Fibroblast of lung (primary cell): ENCODE results near the gene COL4A1. TPM values are rescaled to one million over a fixed set of nuclear protein-coding genes. Genes with fewer than 3 reads are reported as not detected.

ENCODE experiments used
- DNase-seq, 2 donors: peaks; one replicate each; pipeline versions ENCODE4 v3.0.0 to v3.0.0-alpha.2; 2010; ENCODE audit warnings: low read depth in 2 of 2
- H2AFZ ChIP-seq: 2 replicates; pipeline ENCODE4 v1.5.1; 2012; ENCODE audit warnings: low read length, control low read depth, inconsistent platforms
- H3K27ac ChIP-seq: 2 replicates; pipeline ENCODE4 v1.5.1; 2011; ENCODE audit warnings: low read length, control low read depth; ENCODE audit not compliant: insufficient read depth
- H3K27me3 ChIP-seq: 2 replicates; pipeline ENCODE4 v1.5.1; 2011; ENCODE audit warnings: mild to moderate bottlenecking, low read length; ENCODE audit not compliant: control insufficient read depth, insufficient read depth
- H3K36me3 ChIP-seq: 2 replicates; pipeline ENCODE4 v1.5.1; 2011; ENCODE audit warnings: low read length; ENCODE audit not compliant: control insufficient read depth, insufficient read depth
- H3K4me1 ChIP-seq: 2 replicates; pipeline ENCODE4 v1.5.1; 2011; ENCODE audit warnings: low read length; ENCODE audit not compliant: control insufficient read depth, insufficient read depth; ENCODE audit errors: extremely low read depth
- H3K4me2 ChIP-seq: 2 replicates; pipeline ENCODE4 v1.5.1; 2011; ENCODE audit warnings: low read length, control low read depth; ENCODE audit not compliant: insufficient read depth; ENCODE audit errors: extremely low read depth
- H3K4me3 ChIP-seq, 4 experiments: fragments of 200-600 bp in 1 of 4; sonication (generic) in 1 of 4; replicated peaks in 1 of 4; 2 replicates each; pipeline ENCODE4 v1.5.1; 2011 to 2016; ENCODE audit warnings: low read length in 4 of 4, low read depth in 3 of 4, mild to moderate bottlenecking in 3 of 4, control low read depth in 2 of 4, inconsistent platforms in 1 of 4, mixed read lengths in 1 of 4; ENCODE audit not compliant: insufficient read depth in 1 of 4; ENCODE audit errors: control extremely low read depth in 1 of 4
- H3K79me2 ChIP-seq: 2 replicates; pipeline ENCODE4 v1.5.1; 2012; ENCODE audit warnings: mild to moderate bottlenecking, low read length, inconsistent platforms; ENCODE audit not compliant: control insufficient read depth, insufficient read depth
- H3K9ac ChIP-seq: 2 replicates; pipeline ENCODE4 v1.5.1; 2011; ENCODE audit warnings: mild to moderate bottlenecking, low read length, control low read depth; ENCODE audit not compliant: insufficient read depth
- H3K9me3 ChIP-seq: 2 replicates; pipeline ENCODE4 v1.5.1; 2012; ENCODE audit warnings: low read depth, low read length; ENCODE audit not compliant: control insufficient read depth, insufficient read depth
- H4K20me1 ChIP-seq: 2 replicates; pipeline ENCODE4 v1.5.1; 2011; ENCODE audit warnings: low read length; ENCODE audit not compliant: control insufficient read depth, insufficient read depth; ENCODE audit errors: extremely low read depth
- EZH2 ChIP-seq: IDR thresholded peaks from 2 replicates; pipeline ENCODE4 v1.5.1; 2012; ENCODE audit warnings: low read length, control low read depth, mild to moderate bottlenecking; ENCODE audit errors: missing control alignments
- polyA plus RNA-seq, 2 donors: library from polyadenylated mRNA; depleted of rRNA in 1 of 2; stranded (reverse) in 1 of 2; unstranded in 1 of 2; fragments of >200 nt; gene quantifications; 2 replicates each; pipeline ENCODE4 v1.2.1, GENCODE V29; 2011 to 2012; ENCODE audit warnings: missing spikeins in 1 of 2
- total RNA-seq: library from RNA; depleted of rRNA; stranded (reverse); fragments of >200 nt; gene quantifications from 2 replicates; pipeline ENCODE4 v1.2.1, GENCODE V29; 2014
- TF ChIP-seq, protein P1 (sequence below), 2 donors: IDR thresholded peaks in 1 of 2; conservative IDR thresholded peaks in 1 of 2; 1 replicate in 1 of 2; 2 replicates in 1 of 2; pipeline ENCODE4 v1.5.1; 2011 to 2012; ENCODE audit warnings: low read length in 2 of 2, control low read depth in 1 of 2, inconsistent platforms in 1 of 2, low read depth in 1 of 2, mild to moderate bottlenecking in 1 of 2

The COL4A1 gene
- total and polyA plus RNA-seq, 2 donors (not counting 1 experiment from before 2014, with no cell fraction given) = 34.0 to 607 TPM

DNA sequence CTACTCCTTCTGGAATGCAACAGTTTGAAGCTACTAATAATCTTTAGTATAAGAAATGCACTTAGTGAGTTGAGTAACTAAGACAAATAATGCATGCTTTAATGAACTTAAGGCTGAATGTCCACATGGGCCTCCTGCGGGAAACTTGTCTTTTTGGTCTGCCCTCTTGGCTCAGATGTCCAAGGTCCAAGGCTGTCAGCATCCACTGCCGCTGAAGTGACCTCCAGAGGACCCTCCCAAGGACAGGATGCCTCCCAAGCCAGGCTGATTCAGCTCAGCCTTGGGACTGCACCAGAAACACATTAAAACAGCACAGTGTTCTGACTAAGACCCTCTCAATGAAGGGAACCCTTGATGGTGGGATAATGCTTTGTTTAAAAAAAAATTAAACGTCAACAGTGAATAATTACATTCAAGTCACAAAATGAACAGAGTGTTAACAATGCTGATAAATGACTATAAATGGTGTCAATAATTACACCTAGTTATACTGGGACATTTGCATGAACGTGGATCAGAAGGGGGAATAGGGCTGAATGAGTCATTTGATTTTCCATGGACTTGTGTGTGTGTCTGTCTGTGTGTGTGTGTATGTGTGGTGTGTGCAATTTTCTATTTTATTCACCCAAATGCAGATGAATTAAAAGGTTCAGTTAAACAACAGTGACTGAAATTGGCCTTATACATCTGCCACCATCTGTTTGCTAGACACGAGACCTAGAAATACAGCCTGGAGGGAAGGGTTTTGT lies 150.5 kb downstream of the COL4A1 start:
- Histone ChIP-seq H3K4me3 (no peak overlapping the region), H3K27ac (no peak overlapping the region), H3K36me3 (peaks cover 4% of the 10 kb centered on the region), H3K4me2 (no peak overlapping the region), H2AFZ (no peak overlapping the region), H3K9me3 (no peaks in the 10 kb centered on the region), H3K79me2 (no peaks in the 10 kb centered on the region), H3K9ac (no peak overlapping the region), H4K20me1 (no peaks in the 10 kb centered on the region), H3K27me3 (no peaks in the 10 kb centered on the region), H3K4me1 (no peaks in the 10 kb centered on the region)
- peak; percentile 27 to 71 for DNase-seq
- TF ChIP-seq, protein P1, sequence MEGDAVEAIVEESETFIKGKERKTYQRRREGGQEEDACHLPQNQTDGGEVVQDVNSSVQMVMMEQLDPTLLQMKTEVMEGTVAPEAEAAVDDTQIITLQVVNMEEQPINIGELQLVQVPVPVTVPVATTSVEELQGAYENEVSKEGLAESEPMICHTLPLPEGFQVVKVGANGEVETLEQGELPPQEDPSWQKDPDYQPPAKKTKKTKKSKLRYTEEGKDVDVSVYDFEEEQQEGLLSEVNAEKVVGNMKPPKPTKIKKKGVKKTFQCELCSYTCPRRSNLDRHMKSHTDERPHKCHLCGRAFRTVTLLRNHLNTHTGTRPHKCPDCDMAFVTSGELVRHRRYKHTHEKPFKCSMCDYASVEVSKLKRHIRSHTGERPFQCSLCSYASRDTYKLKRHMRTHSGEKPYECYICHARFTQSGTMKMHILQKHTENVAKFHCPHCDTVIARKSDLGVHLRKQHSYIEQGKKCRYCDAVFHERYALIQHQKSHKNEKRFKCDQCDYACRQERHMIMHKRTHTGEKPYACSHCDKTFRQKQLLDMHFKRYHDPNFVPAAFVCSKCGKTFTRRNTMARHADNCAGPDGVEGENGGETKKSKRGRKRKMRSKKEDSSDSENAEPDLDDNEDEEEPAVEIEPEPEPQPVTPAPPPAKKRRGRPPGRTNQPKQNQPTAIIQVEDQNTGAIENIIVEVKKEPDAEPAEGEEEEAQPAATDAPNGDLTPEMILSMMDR (conservative IDR thresholded peaks at IDR 0.05 in 1 of 2, IDR thresholded peaks at IDR 0.05 in 1 of 2; ENCODE audit: low read depth in 1 of 2, low read length in 2 of 2) = no peak
- TF ChIP-seq EZH2 = no peak

DNA sequence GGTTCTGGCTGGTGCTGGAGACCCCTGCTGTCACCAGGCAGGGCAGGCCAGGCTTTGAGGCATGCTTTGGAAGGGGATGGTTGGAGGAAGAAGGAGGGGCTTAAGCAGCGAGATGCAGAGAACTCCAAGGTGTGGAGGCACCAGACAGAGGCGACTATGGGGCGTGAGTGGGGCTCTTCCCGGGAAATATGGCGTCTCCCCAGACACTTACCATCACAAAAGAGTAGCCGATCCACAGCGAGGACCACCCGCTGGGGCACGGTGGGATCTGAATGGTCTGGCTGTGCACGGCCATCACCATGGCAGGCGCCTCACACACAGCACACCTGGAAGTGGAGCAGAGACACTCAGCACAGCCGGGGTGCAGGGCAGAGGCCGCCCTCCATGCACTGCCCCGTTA lies 151.9 kb downstream of the COL4A1 start:
- H4K20me1 ChIP-seq = no peaks in the 10 kb centered on the region
- no peak overlapping the region for H3K4me3 ChIP-seq
- H3K27ac ChIP-seq = no peak overlapping the region
- peaks cover 2% of the 10 kb centered on the region for H3K9me3 ChIP-seq
- H3K4me2 ChIP-seq = no peak overlapping the region
- H2AFZ ChIP-seq = no peak overlapping the region
- no peak overlapping the region for H3K9ac ChIP-seq
- H3K4me1 ChIP-seq = no peaks in the 10 kb centered on the region
- H3K27me3 ChIP-seq = no peaks in the 10 kb centered on the region
- no peak for TF ChIP-seq EZH2
- TF ChIP-seq, protein P1 (conservative IDR thresholded peaks at IDR 0.05 in 1 of 2, IDR thresholded peaks at IDR 0.05 in 1 of 2; ENCODE audit: low read depth in 1 of 2, low read length in 2 of 2) = no peak
- H3K36me3 ChIP-seq = peaks cover 7% of the 10 kb centered on the region
- H3K79me2 ChIP-seq = no peaks in the 10 kb centered on the region
- DNase-seq = no peak

- Histone ChIP-seq H3K9me3 (peaks cover 2% of the 10 kb centered on the region), H3K9ac (no peak overlapping the region), H3K4me3 (no peak overlapping the region), H3K4me2 (no peak overlapping the region), H3K4me1 (no peaks in the 10 kb centered on the region), H3K79me2 (no peaks in the 10 kb centered on the region), H4K20me1 (no peaks in the 10 kb centered on the region), H3K27ac (no peak overlapping the region), H3K36me3 (peaks cover 7% of the 10 kb centered on the region), H3K27me3 (no peaks in the 10 kb centered on the region), H2AFZ (no peak overlapping the region)
- TF ChIP-seq EZH2 = no peak
- TF ChIP-seq, protein P1 (conservative IDR thresholded peaks at IDR 0.05 in 1 of 2, IDR thresholded peaks at IDR 0.05 in 1 of 2; ENCODE audit: low read depth in 1 of 2, low read length in 2 of 2) = no peak
- no peak for DNase-seq
Measured at GRCh38 chr13:110154410-110154933, 152.5 kb downstream of the COL4A1 start.
